DMS153 (cell line): ENCODE results near the gene IFT52.

Source experiments
- DNase-seq: peaks from one replicate; lab custom pipeline; 2025; lab: John Stamatoyannopoulos, UW

Gene IFT52, protein sequence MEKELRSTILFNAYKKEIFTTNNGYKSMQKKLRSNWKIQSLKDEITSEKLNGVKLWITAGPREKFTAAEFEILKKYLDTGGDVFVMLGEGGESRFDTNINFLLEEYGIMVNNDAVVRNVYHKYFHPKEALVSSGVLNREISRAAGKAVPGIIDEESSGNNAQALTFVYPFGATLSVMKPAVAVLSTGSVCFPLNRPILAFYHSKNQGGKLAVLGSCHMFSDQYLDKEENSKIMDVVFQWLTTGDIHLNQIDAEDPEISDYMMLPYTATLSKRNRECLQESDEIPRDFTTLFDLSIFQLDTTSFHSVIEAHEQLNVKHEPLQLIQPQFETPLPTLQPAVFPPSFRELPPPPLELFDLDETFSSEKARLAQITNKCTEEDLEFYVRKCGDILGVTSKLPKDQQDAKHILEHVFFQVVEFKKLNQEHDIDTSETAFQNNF

DNA sequence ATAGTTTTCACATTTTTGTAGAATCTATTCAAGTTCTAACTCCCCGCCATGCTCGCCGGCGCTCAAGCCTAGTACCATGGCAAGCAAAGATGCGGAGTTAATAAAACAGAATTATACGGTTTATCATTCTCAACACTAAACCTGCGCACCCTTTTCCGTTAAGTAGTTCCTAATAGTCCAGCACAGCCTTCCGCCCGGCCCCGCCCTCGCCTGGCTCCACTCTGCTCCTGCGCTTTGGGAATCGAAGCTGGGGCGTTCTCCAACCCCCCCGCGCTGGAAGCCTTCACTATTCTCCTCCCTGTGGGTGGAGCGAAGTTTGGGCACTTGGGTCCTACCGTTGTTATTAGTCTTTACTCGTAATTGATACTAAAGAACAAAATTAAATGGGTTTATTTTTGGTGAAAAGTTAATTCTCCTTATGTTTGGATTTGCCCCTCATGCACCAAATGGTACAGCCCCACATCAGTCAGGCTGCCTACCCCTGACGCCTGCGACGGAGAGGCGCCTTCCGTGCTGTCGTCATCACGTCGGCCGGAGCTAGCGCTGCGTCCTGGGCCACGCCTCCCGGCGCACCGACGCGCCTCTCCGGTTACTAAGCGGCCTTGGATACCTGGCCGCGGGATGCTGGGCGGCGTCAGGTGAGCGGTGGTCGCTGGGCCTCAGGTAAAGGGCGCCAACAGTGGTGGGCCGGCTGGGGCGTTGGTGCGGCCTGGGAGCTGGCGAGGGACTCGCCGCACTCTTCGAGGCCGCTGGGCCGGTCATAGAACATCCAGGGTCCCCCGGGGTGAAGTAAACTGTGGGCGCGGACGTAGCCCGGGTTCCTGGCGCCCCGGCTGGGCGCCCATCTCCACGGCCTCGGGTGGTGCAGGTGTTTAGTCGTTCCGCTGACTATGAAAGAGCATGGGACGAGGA lies at the start of gene IFT52:
TSS of gene IFT52 (plus strand) at position 546 of the 912 bp plus-strand sequence. CDS start 3,762 bp downstream, outside the sequence.
- DNase-seq, result peak; percentile 82

DNA sequence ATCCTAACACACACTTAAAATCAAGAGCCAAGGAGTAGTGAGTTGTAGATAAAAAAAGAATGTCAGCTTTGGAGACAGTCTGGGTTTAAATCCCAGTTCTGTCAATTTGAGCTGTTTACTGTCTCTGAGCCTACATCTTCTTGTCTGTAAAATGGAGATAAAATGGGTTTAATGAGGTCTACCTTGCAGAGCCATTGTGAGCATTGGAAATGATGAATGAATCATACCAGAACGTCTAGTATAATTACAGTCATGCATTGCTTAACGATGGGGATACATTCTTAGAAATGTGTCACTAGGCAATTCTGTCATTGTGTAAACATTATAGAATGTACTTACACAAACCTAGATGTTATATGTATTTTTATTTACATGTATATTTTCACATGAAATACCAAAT lies 49.5 kb upstream of the IFT52 start:
- DNase-seq, result no peak

DNA sequence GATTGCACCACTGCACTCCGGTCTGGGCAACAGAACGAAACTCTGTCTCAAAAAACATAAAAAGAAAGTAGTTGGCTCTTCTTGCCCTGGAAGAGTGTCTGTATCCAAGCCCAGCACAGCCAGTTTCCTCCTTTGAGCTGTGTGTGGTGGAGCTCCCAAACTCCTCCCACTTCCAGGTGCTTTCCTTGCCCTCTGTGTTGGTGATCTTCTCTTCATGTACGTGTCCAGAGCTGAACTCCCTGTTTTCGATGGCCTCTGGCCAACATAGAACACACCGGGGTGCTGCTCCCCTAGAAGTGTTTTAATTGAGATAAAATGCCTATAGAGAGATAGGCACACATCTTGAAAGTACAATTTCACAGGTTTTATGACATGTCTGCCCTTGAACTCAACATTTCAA lies 48.6 kb upstream of the IFT52 start:
- DNase-seq, result no peak

DNA sequence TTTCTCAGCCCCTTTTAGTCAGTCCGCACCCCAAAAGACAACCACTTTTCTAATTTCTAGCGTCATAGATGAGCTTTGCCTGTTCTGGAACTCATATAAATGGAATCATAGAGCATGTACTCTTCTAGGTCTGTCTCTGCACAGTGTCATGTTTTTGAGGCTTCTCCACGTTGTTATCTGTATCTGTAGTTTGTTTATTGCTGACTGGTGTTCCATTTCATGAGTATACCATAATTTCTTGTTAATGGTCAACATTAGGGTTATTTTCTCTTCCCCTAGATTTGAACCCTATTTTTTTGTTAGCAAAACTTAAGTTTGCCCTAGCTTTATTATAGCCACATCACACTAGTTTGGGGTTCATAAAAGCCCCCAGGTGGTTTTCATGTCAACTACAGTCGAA lies 48.1 kb upstream of the IFT52 start:
- DNase-seq, result no peak

DNA sequence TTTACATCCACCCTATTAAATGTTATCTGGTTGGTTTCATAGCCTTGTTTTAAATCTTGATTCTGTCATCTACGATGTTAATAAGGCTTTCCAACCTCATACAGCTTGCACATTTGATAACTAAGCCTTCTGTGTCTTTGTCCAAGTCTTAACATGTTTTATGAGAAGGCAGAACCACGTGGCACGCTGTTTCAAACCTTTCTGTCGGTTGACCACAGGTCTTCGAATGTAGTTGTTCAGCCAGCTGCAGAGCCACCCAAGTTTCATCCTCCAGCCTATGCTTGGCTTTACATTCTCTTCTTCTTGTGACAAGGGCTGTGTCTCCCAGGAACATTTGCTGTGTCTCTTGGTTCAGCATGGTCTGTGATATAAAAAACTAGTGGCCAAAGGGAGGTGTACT lies 47.6 kb upstream of the IFT52 start:
- DNase-seq, result no peak

DNA sequence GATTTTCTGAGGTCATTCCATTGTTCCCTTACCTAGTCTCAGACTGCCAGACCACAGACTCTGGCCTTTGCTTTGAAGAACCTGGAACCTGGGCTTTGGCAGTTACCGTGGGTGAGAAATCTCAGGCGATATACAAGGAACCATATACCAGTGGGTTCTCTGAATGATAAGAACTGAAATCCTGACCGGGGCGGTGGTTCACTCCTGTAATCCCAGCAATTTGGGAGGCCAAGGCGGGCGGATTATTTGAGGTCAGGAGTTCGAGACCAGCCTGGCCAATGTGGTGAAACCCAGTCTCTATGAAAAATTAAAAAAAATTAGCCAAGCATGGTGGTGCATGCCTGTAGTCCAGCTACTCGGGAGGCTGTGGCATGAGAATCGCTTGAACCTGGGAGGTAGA lies 46.2 kb upstream of the IFT52 start:
- DNase-seq, result no peak

DNA sequence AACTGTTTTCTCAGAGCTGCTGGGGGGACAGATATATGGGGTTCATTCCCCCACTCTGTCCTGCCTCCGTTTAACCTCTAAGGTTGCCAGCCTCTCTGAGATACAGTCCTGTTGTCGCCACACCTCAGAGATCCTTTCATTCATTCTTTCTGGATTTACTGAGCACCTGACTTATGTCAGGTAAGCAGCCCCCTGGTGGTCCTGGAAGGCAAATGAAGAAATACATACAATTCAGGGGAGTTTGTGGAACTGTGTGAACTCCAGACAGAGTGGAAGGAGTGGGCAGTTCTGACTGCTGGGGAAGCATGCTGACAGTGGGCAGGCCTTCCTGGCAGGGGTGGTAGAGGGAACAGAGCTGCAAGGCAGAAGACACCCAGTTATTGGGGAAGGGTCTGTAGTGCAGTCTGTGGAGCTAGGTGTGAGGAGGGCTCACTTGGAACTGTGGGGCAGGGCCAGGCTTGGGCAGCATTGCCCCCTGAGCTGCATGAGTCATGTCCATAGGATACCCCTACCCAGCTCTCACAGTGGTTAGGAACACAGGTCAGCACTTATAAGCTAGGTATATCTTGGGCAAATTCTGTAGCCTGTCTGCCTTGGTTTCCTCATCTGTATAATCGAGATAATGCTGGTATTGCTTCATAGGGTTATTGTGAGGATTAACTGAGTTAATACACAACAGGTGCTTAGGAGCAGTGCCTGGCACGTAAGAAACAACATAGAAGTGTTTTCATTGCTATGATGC lies 44.7 kb upstream of the IFT52 start:
- DNase-seq, result no peak

DNA sequence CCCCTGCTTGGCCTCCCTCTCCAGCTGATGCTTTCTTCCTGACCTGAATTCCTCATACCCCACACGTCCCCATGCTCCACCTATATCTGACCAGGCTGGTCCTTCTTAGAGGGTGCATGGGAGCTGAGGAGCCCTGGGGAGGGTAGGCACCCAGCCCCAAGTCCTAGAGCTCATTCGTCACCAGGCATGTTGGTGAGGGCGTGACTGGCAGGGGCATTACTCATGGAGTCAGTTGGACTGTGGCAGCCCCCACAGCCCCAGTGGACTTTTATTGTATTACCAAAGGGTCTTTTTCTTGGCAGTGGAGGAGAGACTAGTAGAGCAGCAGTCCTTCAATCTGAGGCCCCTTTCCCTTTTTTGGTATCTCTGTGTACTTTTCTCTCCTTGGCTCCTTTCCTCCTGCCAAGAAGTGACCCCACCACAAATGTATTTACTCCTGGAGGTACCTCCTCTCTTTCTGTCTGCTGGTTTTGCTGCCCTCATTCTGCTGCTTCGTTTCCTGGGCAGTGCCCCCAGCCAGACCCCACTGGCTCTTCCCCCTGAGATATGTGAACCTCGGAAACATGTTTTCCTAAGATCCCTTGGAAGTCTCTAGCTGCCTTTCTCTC lies 42.4 kb upstream of the IFT52 start:
- DNase-seq, result no peak

DNA sequence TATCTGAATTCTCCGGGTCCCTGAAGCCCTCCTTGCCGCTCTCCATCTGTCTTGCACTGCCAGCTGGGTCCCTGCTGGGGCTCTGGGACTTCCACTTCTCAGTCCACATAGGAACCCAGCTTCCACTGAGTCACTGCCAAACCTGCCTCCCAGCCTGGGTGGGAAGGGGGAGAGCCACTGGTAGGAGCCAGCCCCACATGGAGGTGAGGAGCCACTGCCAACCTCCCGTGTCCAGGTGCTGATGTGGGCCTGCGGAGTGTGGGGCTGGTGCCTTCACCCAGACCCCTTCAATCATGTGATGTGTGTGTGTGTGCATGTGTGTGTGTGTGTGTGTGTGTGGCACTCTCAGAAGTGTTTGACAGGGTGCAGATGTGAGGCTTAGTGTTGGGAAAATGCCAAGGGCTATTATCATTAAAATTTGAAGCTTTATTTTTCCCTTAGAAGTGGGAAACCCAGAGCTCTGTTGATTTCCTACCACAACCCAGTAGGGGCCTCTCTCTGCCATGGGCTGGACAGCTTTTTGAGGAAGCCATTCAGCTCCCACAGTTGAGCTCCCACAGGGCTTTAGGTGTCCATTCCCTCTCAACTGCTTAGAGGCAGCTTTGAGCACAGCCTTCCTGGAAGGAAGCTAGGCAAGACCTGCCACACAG lies 41.2 kb upstream of the IFT52 start:
- no peak for DNase-seq

DNA sequence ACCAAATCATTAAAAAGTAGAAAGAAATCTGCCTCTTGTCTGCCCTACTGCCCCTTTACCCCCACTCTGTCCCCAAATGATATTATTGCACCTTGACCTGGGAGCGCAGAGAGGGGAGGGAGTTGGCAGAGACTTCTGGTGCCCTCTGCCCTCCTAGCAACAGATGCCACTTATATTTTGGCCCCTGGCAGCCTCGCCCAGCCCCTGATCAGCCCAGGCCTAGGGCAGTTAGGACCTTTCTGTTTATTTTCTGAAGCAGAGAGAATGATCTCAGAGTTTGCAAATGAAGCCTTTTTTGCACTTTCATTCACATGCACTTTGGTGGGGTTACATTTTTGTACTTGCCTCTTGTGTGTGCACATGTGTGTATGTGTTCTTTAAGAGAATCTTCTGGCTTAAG lies 40.3 kb upstream of the IFT52 start:
- no peak for DNase-seq

DNA sequence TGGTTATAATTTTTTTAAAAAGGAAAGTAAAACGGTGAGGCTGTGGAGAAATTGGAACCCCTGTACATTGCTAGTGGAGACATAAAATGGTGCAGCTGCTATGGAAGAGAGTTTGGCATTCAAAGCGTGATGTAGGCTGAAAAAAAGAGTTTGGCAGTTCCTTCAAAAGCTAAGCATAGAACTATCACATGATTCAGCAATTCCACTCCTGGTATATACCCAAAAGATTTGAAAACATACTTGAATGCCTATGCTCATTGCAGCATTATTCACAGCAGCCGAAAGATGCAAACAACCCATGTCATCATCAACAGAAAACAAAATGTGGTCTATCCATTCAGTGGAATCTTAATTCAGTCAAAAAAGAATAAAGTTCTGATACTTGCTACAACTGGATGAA lies 36.4 kb upstream of the IFT52 start:
- no peak for DNase-seq

DNA sequence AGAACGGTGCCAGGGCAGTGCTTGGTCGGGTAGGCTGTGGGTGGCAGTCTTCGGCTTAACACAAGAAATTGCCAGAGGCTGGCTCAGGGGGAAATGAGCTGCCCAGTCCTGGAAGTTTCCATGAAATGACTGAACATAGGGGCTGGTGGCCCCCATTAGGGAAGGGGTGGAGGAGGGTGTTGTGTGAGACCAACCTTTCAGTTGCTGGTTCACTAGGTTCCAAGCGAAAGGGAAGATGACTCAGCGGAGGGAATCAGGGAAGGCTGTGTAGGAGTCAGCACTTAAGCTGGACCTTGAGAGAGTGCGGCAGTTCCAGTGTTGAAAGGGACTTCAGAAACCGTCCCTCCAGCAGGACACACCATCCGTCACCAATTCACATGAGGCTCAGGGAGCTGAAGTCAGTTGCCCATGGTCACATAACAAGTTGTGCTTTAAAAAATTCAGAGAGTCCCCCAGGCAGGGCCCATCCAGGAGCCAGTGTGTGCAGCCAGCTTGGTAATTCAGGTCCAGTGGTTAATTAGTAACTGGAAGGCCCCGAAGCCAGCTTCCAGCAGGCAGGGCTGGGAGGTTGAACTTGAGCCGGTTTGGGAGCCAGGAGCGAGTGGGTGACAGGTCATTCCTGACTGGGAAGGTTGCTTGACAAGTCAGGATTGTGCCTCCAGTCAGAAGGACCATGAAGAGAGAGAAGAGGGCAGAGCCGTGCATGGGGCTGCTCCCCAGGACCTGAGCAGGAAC lies 32.2 kb upstream of the IFT52 start, which contains the start of gene SGK2:
TSS of gene SGK2 (plus strand) at position 616 of the 735 bp plus-strand sequence. CDS start 7,469 bp downstream, outside the sequence.
- no peak for DNase-seq

DNA sequence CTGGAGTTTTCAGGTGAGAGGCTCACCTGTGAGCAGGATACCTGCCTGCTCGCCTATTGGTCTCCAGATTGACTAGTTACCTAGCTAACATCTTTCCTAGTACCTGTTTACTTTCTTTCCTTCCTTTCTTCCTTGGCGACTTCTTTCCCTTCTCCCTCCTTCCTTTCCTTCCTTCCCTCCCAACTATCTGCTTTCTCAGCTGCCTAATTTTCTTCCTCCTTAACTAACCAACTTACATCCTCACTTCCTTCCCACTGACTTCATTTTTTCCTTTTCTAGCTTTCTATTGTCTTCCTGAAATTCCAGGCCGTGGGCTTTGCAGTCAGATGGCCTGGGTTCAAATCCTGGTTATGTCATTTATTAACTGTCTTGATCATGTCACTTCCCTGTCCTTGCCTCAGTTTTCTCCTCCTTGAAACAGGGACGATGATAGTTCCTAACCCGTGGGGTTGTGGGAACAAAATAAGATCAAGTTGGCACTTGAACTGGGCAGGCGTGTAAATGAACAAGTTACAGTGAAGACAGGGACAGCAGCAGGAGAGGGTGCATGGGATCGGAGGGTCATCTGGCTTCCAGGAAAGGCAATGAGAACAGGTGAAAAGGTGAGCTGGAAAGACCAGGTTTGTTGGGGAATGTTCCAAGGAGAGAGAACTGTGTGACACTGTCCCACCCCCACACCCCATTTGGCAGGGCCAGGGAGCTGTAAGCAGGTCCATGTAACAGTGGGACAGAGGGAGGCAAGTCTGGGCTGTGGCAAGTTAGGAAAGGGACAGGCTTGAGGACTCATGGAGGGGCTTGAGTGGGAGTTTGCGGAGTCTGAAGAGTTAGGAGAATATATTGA lies 31.4 kb upstream of the IFT52 start:
- DNase-seq, result no peak

DNA sequence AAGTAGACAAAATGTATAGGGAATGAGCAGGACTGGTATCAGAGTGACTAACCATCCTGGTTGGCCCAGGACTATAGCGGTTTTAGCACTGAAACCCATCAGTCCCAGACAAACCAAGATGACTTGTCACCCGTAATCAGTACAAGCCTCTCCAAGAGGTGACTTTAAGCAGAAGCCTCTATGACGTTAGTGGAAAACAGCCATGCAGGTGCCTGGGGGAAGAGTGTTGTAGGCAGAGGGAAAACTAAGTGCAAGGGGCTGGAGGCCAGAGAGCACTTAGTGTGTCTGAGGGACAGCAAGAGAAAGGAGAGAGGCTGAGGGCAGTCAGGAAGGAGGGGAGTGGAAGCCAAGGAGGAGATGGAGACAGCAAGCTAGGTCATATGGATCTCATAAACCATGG lies 29.8 kb upstream of the IFT52 start:
- no peak for DNase-seq

DNA sequence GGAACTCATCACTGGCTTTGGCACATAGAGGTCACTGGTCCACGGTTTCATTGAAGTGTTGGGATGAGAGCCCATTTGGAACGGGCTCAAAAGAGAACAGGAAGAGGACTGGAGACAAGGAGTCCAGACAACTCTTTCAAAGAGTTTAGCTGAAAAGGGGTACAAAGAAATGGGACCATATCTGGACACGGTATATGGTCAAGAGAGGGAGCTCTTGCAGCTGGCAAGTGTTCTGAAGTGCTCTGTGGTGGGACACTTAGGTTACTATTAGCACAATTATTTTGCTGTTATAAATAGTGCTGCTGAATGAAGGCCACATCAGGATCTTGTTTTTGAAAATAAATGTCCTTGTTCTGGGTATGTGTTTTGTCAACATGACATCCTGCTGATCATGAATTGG lies 27.3 kb upstream of the IFT52 start:
- DNase-seq, result no peak

DNA sequence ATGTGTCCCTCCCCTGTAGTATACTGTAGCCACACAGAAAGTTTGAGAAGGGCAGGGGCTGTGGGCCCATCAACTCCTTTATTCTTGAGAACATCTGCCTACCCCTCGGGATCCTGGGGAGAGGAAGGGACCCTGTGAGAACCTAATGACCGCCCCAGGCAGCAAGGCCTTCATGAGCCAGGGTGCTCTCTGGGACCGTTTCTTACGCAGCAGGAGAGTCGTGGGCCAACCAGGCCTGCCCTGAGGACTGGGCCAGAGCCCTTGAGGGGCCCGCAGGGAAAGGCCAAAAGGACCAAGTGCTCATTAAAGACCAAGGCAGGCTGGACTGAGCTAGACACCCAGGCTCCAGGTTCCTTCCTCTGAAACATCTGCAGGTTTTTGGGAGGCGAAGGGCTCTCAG lies 26.7 kb upstream of the IFT52 start:
- no peak for DNase-seq

DNA sequence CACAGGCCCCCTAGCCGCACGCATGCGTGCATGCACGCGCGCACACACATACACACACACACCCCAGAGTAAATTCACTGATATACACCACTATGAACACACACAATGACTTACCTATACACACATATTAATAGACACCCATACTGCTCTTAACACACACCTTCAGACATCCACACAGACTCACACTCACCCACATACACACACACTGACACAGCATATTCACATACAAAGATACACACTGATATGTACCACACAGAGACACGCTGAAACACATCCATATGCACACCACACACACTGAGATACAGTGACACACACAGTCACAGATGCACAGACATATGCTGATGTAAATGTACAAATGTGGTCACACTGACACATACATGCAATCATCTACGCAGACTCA lies 26.3 kb upstream of the IFT52 start:
- no peak for DNase-seq

DNA sequence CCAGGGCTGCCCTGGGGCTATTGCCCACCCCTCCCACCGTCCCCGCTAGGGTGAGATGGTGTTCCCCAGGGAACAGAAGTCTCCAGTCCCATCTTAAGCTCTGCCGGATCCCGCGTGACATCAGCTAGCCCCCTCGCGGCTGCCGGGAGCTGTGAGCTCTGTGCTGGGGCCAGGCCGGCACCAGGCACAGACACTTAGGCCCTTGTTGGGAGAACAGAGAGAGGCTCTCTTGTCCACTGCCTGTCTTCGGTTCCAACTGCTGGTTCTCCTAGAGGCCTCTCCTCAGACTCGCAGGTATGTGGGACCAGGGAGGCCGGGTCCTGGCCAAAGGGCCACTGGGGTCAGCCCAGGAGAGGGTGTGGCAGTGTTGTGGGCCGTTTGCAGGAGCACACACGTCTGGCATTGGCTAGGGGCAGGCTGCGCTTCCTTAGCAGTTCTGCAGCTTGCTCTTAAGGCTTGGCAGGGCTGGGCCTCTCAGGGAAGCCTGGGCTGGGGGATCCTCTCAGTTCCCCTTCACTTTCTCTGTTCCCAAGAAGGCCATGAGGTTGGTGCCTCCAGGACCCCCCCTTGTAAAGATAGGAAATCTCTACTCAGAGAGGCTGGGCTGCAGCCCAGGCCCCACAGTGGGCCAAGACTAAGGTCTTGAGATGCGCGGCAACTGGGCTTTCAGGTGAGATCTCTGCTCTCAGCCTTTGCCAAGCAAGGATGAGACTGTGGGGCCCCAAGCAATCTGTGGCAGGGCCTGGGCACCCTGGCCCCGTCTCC lies 25.6 kb upstream of the IFT52 start:
- DNase-seq, result no peak

DNA sequence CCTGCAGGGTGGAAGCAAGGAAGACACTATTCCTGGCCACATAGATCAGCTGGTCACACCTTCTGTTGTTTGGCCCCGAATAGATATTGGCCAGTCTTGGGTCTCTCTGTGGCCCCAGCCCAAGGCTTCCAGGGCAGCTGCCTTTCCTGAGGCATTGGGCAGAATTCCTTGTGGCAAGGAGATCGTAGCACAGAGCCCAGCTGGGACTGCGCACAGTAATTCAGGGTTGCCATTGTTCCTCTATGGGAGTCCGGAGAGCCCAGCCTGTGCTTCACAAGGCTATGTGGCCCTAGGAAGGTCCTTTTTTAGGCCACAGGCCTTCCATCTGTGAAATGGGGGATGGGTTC lies 25.0 kb upstream of the IFT52 start:
- no peak for DNase-seq
